Measurements from ENCODE around the gene PAGE2.
"Not testable (repeated sequence)": the region's sequence is repeated elsewhere in the genome, so short reads cannot be mapped to it uniquely, and the experiment has no call there.

The PAGE2 gene

GRCh38 chrX:55088795-55089489, at the start of gene PAGE2:
Gene PAGE2, plus strand, starts transcription at chrX:55089018. Its CDS starts 1,003 bp downstream, at chrX:55090021.
- no peak for DNase-seq (ENCODE audit: low read depth in 1 of 2, low spot score in 1 of 2)

- no peak for DNase-seq (ENCODE audit: low read depth in 1 of 2, low spot score in 1 of 2)
These were observed 49.3 kb upstream of the PAGE2 start for GRCh38 chrX:55039471-55039870.

- no peak for DNase-seq (ENCODE audit: low read depth in 1 of 2, low spot score in 1 of 2)
These were observed 47.3 kb upstream of the PAGE2 start for GRCh38 chrX:55041514-55041913.

GRCh38 chrX:55050599-55050998, 38.2 kb upstream of the PAGE2 start:
- not testable (repeated sequence) for DNase-seq (ENCODE audit: low read depth in 1 of 2, low spot score in 1 of 2)

- DNase-seq (ENCODE audit: low read depth in 1 of 2, low spot score in 1 of 2): peak in 1 of 2 donors; percentile 3
These were observed 31.8 kb upstream of the PAGE2 start for GRCh38 chrX:55056820-55057674.

- DNase-seq (ENCODE audit: low read depth in 1 of 2, low spot score in 1 of 2): no peak
These were observed 31.1 kb upstream of the PAGE2 start for GRCh38 chrX:55057675-55058249.

GRCh38 chrX:55067180-55067579, 21.6 kb upstream of the PAGE2 start:
- DNase-seq (ENCODE audit: low read depth in 1 of 2, low spot score in 1 of 2): not testable (repeated sequence)

GRCh38 chrX:55072286-55072685, 16.5 kb upstream of the PAGE2 start:
- no peak for DNase-seq (ENCODE audit: low read depth in 1 of 2, low spot score in 1 of 2)

- no peak for DNase-seq (ENCODE audit: low read depth in 1 of 2, low spot score in 1 of 2)
These were observed 13.9 kb upstream of the PAGE2 start, which contains the start of gene PAGE2B for GRCh38 chrX:55074851-55075467. Gene PAGE2B, plus strand, starts transcription at chrX:55075030. Its CDS starts 1,012 bp downstream, at chrX:55076042.

- DNase-seq (ENCODE audit: low read depth in 1 of 2, low spot score in 1 of 2): no peak
These were observed 9.9 kb downstream of the PAGE2 start for GRCh38 chrX:55098691-55099090.

- no peak for DNase-seq (ENCODE audit: low read depth in 1 of 2, low spot score in 1 of 2)
These were observed 10.3 kb downstream of the PAGE2 start for GRCh38 chrX:55099162-55099561.

GRCh38 chrX:55102754-55103153, 13.9 kb downstream of the PAGE2 start:
- no peak for DNase-seq (ENCODE audit: low read depth in 1 of 2, low spot score in 1 of 2)

GRCh38 chrX:55107262-55107661, 18.4 kb downstream of the PAGE2 start:
- DNase-seq (ENCODE audit: low read depth in 1 of 2, low spot score in 1 of 2): no peak

GRCh38 chrX:55107911-55108310, 19.1 kb downstream of the PAGE2 start:
- DNase-seq (ENCODE audit: low read depth in 1 of 2, low spot score in 1 of 2): no peak

- DNase-seq (ENCODE audit: low read depth in 1 of 2, low spot score in 1 of 2): no peak
These were observed 20.5 kb downstream of the PAGE2 start for GRCh38 chrX:55109306-55109705.

- DNase-seq (ENCODE audit: low read depth in 1 of 2, low spot score in 1 of 2): no peak
These were observed 22.9 kb downstream of the PAGE2 start for GRCh38 chrX:55111578-55112254.

- DNase-seq (ENCODE audit: low read depth in 1 of 2, low spot score in 1 of 2): not testable (repeated sequence)
These were observed 27.8 kb downstream of the PAGE2 start for GRCh38 chrX:55116589-55116988.

- DNase-seq (ENCODE audit: low read depth in 1 of 2, low spot score in 1 of 2): no peak
These were observed 29.8 kb downstream of the PAGE2 start for GRCh38 chrX:55118574-55118973.

GRCh38 chrX:55119271-55119670, 30.5 kb downstream of the PAGE2 start:
- no peak for DNase-seq (ENCODE audit: low read depth in 1 of 2, low spot score in 1 of 2)

GRCh38 chrX:55119712-55120111, 30.9 kb downstream of the PAGE2 start:
- DNase-seq (ENCODE audit: low read depth in 1 of 2, low spot score in 1 of 2): no peak

All from stimulated activated CD4-positive, alpha-beta T cell treated with anti-CD3 and anti-CD28 coated beads, Interleukin-15, amount 100 ng/mL, for 1 hour (primary cell).